Limb (tissue), 2 donors: ENCODE results near the gene LGALS9B.
"Not testable (repeated sequence)": the region's sequence is repeated elsewhere in the genome, so short reads cannot be mapped to it uniquely, and the experiment has no call there.

Experiments used
- DNase-seq, 2 donors: peaks; one replicate each; pipeline ENCODE4 v3.0.0-alpha.2; 2016; ENCODE audit errors: extremely low spot score in 2 of 2

Gene LGALS9B

GRCh38 chr17:20417492-20418080 is 49.8 kb downstream of the LGALS9B start:
- DNase-seq = not testable (repeated sequence)

GRCh38 chr17:20416381-20416911 is 50.9 kb downstream of the LGALS9B start:
- not testable (repeated sequence) for DNase-seq

- not testable (repeated sequence) for DNase-seq
Measured at GRCh38 chr17:20415479-20415878, 51.9 kb downstream of the LGALS9B start.

- DNase-seq = not testable (repeated sequence)
Measured at GRCh38 chr17:20401306-20402022, 65.9 kb downstream of the LGALS9B start.

- DNase-seq = not testable (repeated sequence)
Measured at GRCh38 chr17:20400559-20401305, 66.6 kb downstream of the LGALS9B start.
